GM19372 (cell line): Measurements from ENCODE around the gene VWA2.
"Not testable (repeated sequence)": the region's sequence is repeated elsewhere in the genome, so short reads cannot be mapped to it uniquely, and the experiment has no call there.

Experiments used
- ATAC-seq: cut with Tn5 transposase; IDR thresholded peaks from one replicate; pipeline ENCODE4 v1.9.1; 2021; ENCODE audit warnings: mild to moderate bottlenecking, low read depth, moderate library complexity; ENCODE audit not compliant: unreplicated experiment

The VWA2 gene

DNA sequence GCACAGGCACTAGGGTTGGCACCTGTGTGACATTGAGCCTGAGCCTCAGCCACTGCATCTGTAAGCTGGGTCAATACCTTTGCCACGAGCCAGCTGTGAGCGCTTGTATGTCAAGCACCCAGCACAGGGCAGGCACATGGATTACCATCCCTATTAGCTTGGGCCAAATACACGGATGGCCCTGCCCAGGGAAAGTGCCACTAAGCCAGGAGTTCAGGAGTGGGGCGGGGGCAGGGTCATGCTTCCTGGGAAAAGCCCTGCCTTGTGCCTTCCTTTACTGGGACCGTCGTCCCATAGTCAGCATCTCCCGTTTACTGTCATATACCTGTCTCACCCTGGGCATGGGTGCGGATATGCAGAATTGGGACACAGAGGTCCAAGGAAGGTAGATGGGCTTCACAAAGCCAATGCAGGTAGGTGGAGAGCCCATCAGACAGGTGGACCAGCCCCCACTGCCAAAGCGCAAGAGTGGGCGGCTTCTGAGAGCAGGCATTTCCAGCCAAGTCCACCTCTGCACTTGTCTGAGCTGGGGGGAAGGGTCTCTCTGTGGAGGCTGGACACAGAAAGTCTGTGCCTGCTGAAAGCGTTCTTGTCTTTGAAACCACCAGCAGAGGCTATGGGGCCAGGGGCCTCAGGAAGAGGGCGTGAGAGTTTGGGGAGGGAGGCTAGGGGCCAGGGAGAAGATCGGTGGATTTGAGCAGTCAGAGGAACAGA lies 72.6 kb downstream of the VWA2 start:
- no peak for ATAC-seq

DNA sequence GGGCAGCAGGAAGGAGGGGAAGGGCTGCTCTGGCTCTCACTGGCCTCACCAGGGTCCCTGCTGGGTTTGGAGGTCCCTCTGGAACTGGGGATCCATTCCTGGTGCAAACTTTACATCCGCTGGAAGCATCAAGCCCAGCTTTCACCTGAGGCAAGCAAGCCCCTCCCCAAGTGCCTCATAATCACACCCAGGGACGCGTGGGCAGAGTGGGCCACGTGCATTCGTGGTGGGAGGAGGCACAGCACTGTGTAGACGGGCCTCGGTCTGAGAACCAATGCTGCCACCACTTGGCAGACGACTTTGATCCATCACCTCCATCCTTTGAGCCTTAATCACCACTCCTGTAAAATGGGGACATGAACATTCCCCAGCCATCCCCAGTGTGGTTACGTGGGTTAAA lies 74.1 kb downstream of the VWA2 start:
- no peak for ATAC-seq

DNA sequence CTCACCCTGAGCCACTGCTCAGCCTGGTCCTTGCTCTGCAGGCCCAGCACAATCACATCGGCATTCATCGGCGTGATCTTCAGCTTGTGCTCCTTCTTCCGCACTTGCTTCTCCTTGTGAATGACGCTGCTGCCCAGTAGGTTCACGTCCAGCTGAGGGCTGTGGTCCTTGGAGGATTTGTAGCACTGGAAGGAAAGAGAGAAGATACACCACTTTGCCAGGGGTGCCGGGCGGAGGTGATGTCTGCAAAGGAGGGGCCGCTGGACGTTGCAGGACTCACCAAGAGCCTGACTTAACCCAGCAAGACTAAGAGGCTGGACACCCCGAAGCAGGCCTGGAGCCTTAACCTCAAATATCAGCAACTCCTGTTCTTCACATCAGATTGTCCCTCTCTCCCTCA lies 74.8 kb downstream of the VWA2 start:
- ATAC-seq: no peak

DNA sequence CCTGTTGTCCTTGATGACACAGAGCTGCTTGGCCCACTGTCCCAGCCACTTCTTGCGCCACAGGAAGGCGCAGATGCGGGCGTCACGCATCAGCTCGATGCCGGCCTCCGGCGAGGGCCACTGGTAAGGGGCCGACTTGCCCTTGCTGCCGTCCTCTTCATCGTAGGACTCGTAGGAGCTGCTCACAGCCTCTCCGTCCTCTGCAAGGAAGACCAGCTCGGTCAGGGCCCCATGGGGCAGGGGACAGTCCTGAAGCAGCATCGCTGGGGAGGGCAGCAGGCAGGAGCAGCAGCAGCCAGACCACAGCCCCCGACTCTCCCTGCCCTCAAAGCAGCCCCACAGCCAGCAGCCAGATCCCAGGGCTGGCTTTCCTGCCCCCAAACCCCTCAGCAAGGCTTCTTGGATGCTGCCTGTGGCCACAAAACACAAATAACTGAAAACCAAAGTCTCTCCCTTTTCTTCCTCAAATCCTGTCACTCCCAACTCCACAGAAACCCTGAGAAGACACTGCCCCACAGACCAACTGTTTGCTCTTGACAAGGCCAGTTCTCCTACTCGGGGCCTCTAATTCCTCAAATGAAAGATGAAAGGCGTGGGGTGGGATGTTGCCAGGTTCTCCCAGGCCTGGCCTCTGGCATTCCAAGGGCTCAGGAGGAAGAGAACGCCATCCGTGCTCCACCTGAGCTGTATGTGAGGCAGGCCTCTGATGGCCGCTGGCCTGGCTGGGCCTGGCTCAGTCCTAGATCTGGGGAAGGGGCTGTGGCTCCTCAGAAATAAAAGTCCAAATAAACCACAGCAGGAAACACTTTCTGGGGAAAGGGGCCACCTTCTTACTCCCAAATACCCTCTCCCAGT lies 76.7 kb downstream of the VWA2 start:
- ATAC-seq: no peak

DNA sequence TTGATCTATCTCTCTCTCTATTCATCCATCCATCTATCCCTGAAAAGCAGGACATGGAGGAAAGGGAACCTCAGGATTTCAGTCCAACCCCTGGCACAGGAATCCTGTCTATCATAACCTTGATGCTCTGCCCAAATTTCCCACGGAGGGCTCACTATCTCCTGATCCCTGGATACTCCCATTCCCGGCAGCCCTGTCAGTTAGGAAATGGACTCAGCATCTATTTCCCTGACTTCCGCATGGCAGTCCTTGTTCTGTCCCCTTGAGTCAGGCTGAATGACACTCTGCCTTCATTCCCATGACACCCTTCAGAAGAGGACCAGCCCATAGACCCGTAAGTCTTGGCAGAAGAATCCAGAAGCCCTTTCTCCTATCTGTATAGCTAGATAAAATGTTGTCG lies 77.7 kb downstream of the VWA2 start:
- ATAC-seq: no peak

DNA sequence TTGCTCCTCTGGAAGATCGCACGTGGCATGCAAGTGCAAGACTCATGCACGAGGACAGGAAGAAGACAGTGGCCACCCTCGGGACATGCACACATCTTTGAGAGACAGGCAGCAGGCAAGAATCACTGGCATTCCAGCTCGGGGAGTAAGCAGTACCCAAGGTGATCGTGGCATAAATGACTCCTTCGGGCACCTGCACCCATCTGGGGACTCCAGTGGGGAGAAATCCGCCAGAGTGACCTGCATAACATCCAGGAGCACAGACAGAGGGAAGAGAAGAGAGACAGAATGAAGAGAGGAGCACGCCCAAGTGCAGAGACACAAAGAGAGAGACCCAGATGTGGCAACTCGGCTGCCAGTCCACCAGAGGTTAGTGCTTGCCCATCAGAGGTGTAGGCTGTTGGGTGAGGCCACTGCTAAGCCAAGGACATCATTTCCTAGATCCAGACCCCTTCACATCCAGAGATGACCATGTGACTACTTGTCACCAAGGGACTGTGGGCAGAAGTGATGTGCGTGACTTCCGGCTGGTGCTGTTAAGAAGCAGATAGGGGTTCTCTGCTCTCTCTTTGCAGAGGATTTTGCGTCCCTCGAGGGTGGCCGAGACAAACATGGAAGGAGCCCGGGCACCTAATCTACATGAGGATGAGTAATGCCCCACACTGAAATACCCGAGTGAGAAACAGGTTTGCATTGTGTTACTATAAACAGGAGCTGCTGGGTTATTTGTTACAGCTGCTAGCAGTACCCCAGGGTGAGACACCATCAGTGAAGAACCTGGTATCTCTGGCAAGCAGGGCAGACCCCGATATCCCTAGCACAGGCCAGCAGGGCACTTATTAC lies 80.6 kb downstream of the VWA2 start:
- ATAC-seq: no peak

DNA sequence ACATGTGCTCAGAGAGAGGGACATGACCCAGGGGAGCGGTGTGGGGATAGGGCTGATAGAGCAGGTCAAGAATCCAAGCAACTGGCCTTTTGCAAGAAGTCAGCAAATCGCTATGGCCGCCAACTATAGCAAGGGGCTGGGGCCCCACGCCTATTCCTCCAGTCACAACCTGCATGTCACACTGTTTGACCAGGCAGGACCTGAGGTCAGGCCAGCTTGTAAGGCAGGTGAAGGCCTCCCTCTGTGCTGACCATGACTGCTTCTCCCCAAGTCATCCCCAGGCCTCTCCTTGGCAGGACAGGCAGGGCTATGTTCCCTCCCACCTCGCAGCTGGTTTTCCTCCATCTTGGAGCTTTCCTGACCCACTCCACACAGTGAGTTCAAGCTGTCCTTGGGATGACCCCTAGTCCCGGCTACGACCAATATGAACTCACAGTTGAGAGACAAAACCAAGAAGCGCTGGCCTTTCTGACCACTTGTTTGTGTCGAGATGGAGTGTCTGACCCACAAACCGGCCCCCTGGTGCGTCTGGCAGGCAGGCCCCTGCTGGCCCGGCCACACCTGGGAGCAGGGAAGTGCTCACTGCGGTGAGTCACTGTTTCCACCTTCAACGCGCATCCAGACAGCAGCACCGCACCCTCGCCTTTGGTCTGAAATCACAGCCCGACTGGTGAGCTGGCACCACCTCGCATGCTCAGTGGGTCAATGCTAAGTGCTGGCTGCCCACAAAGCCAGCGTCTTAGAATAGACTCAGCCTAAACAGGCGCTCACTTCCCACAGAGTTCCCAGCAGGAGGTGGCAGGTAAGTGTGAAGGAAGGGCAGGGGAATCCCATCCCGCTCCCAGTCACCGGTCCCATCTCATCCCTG lies 81.4 kb downstream of the VWA2 start:
- ATAC-seq: no peak

DNA sequence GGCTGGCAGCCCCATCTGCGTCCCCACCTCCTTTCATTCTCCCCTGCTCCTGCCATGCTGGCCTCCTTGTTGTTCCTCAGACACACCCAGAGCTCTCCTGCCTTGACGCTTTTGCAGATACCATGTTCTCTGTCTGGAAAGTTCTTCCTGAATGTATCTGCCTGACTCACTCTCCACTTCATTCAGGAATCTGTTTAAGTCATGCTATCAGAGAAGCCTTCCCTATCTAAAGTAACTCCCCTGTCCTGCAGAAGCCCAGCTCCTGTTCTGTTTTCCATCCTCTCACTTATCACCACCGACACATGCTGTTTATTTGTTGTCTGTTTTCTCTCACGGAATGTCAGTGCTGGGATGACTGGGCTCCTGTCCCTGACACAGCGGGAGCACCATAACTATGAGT lies 83.3 kb downstream of the VWA2 start:
- no peak for ATAC-seq

DNA sequence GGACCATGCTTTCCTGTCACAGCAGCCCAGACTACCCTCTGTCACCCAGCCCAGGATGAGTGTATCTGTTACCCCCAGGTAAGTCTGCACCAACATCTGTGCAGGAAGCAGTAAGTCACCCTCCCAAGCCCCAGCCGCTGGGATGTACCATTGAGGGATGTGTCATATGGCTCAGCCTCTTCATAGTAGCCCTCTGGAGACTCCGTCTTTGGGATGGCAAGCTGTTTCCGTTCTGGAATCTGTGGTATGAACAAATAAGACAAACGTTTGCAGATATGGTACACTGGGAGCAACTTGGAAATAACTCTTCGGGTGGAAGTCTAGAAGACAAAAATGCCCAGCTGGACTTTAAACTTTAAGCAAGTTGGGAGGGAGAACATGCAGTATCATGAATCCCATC lies 84.0 kb downstream of the VWA2 start:
- no peak for ATAC-seq

DNA sequence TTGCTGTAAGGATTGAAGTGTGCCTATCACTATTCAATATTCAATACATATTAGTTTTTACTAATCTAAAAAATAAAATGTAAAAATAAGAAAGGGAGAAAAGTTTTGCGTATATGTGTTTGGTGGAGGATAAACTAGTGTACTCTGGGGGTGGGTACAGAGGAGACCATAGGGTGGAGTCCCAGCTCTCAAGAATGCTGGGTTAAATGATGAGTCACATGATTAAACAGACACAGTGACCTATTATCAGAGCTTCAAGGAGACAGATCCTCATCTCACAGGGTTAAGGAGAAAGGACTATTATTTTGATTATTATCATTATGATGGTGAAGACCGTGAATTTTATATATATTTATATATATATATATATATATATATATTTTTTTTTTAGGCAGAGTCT lies 87.7 kb downstream of the VWA2 start:
- ATAC-seq: no peak

DNA sequence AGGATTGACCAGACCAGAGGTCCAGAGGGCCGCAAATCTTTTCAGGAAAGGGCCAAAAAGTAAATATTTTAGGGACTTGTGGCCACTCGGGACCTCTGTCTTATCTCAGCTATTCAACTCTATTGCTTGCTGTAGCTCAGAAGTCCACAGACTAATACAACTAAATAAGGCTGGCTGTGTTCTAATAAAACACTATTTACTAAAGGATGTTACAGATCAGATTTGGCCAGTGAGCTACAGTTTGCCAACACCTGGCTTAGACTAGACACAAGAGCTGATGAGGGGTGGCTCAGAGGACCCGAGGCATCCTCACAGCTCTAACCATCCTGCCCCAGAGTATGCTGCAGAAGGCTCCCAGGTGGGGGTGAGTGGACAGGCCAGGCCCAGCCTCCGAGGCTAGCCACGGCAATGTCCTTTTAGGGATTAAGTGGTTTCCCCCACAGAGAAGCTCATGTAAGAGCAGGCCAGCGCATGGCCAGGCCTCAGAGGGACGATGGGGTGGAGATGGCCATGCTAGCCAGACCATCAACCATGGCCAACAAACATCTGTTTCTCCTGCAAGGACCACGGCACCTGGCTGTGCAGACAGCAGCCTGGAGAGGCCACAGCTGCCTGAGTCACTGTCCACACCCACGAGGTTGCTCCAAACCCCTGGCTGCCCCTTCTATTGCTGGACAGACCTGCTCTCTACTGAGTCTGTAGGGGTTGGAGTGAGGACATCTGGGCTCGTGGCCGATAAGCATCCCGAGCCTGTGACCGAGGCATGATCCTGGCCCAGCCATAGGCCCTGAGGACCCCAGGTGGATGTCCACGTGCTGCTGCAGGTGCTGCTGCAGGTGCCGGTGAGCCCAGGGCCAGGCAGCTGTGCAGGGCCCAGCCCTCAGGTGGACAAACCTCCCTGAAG lies 88.7 kb downstream of the VWA2 start:
- no peak for ATAC-seq

DNA sequence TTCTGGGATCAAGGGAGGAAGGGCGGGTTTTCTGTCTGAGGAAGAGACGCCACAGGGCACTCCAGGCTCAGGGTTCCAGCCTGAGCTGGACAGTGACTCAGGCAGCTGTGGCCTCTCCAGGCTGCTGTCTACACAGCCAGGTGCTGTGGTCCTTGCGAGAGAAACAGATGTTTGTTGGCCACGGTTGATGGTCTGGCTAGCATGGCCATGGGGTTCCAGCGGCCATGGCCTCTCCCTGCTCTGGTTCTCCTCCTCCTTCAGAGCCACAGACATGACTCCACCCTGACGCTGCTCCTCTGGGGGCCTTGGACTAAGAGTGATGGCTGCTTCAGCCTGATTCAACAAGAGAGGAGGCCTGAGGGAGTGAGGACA lies 89.4 kb downstream of the VWA2 start:
- ATAC-seq: no peak

DNA sequence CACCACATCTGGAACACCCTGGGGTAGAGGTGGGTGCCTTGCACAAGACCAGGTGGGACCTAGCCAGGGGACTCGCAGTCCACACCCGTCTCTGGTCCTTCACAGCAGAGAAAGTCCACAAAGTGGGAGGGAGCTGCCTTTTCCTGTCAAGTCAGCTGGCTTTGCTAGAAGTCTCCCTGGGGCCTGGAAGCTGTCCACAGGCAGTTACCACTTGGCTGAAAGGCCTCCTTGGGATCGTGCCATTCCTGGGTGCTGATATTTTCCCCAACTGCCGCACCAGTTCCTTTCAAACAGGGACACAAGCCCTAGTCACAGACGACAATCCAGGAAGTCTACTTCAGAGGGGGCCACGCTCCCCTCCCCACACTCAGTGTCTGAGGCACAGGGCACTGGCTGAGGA lies 89.8 kb downstream of the VWA2 start:
- ATAC-seq: no peak

DNA sequence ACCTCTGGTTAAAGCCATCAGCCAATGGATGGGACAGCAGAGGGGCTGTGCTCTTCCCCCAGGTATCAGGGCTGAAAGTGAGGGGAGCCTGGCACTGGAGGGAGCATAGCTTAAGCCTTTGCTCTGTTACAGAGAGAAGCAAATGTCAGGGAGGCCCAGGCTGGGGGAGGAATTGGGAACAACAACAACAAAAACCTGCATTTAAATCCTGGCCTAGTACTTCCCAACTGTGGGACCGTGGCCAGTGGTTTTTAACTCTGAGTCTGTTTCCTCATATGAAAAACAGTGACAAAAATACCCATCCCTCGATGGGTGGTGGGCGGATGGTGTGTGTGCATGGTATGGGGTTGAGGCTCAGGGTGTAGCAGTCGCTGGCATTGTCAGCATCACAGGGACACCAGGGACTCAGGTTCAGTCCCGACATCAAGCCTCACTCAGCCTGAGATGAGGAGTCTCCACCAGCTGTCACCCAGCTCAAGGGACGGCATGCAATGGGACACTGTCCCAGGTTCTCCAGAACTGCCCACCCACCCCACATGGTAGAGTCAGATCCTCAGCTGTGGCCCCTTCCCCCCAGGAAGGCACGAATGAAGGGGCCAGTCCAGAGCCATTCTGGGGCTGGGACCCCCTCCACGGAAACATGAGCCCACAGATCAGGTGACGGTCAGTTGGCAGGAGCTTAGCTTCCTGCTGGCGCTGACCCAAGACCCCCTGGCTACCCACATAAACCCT lies 90.7 kb downstream of the VWA2 start:
- ATAC-seq: no peak

DNA sequence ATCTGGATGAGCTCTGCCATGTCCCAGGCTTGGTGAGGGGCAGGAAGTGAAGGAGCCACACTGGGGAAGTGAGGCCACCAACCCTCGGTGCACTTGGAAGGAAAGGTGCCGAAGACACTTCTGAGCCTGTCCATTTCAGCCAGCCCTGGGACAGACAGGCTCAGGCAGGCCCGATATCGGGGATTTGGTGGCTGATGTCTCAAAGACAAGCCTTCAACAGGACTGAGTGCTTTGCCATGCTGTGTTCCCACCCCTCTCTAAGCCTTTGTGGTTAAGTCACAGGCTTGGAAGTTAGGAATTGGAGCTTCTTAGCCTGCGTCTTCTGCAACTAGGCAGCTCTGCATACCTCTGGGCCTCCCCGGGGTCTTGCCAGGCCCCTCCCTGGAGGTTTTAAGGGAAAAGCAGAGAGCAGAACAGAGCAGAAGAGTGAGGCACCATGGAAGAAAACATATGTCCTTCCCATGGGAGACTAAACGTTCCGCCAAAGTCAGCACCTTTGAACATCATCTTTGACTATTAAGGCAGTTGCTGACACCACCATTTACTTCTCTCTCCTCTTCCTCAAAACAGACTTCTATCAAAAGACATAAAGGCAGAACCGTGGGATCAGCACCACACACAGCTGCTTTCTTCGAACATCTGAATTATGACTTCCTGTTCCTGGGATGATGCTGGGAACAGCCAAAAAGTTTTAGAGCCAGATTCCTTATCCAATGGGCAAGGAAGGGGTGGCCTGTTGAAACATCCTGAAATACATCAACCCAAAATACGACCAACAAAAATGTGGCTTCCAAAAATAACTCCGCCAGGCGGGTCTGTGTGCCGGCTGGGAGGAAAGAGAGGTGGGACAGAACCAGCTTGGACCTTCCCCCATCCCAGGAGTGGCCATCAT lies 93.5 kb downstream of the VWA2 start:
- no peak for ATAC-seq

DNA sequence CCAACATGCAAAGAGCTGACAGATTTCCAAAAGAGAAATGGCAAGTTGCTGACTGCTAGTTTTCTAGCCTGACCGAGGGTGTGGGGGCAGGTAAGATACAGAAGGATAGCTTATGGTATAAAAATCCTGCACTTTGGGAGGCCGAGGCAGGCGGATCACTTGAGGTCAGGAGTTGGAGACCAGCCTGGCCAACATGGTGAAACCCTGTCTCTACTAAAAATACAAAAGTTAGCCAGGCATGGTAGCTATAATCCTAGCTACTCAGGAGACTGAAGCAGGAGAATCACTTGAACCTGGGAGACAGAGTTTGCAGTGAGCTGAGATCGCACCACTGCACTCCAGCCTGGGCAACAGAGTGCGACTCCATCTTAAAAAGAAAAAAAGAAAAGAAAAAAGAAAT lies 94.4 kb downstream of the VWA2 start:
- not testable (repeated sequence) for ATAC-seq

DNA sequence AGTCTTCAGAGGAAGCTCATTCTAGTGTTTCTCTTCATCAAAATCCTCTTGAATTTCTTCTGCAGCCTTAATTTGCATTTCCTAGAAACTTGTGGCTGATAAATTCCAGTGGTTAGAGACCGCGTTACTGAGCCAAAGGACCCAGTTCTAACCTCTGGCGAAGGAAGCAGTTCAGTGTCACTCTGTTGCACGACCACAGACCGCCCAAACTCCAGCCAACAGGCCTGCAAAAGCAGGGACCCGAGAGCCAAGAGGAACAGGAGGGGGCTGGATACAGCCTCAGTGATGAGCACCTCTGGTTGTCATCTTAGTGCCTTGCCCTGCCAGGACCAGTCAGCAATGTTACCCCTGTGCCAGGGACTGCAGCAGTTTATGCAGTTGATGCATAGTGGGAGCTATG lies 95.2 kb downstream of the VWA2 start:
- no peak for ATAC-seq

DNA sequence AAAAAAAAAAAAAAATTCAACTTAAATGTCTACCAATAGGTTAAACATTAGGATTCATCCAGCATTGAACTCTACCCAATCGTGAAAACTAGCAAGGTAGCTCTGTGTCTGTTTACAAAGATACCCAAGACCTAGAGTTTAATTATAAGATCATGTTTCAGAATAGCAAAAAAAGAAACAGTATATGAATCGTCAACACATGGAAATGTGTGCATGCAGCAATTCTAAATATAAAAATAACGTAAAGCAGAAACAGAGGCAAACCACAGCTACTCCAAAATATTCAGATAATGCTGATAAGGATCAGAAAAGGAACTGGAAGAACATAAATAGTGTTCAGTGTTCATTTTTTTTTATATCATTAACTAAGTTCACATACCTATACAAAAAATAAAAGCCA lies 96.6 kb downstream of the VWA2 start:
- no peak for ATAC-seq
